Measurements from ENCODE around the gene METRN.

DNA sequence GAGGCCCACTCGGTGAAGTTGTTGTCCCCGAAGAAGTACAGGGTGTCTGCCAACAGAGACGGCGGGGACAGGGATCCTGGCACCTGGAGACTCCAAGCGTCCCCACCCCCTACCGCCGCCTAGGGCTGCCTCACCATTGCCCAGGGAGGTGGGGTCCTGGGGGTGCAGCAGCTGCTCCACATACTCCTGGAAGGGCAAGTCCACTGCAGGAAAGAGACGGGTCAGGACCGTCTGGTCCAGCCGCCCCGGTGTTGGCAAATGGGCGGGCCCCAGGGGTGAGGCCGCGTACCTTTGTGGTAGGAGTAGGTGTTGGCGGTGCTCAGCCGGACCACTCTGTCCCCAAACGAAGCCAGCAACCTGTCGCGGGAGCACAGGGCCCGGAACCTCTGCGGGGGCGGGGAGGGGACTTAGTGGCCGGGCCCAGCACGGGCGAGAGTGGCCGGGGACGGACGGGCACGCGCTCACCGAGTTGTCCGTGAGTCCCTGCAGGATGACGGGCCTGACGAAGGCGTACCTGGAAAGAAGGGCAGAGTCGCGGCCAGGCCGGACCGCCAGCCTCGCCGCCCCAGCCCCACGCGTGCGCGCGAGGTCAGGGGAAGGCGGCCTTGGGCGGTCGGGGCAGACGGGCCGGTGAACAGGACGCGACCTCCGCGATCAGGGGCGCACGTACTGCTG is 31.4 kb upstream of the METRN start:
- TF ChIP-seq CTCF (IDR thresholded peaks at IDR 0.05; ENCODE audit: low read length) (no peak), EZH2 (optimal IDR thresholded peaks at IDR 0.05; ENCODE audit: low read depth, low read length) (no peak), EZH2phosphoT487 (IDR thresholded peaks at IDR 0.05; ENCODE audit: low read length) (no peak)

Data from MM.1S (cell line).